Pancreas (tissue), 10 donors: ENCODE measurements around the gene VPS25. TPM values are rescaled to one million over a fixed set of nuclear protein-coding genes. Genes with fewer than 3 reads are reported as not detected.

Experiments used
- ATAC-seq, 4 donors: fragments of 200-7000 bp; cut with Tn5 transposase; one replicate each; pipeline versions ENCODE4 v1.8.0 to v1.9.1; 2020; ENCODE audit warnings: mild to moderate bottlenecking in 4 of 4, moderate library complexity in 4 of 4
- DNase-seq, 6 donors: peaks; one replicate each; pipeline ENCODE4 v3.0.0-alpha.2; 2020
- FAIRE-seq: peaks from 2 replicates; lab custom pipeline; 2012; peaks lifted over from hg19 to GRCh38; lab: Jason Lieb, UNC
- H3K27ac ChIP-seq, 4 donors: fragments of 200-600 bp; sonication (generic); 1 replicate in 3 of 4; 2 replicates in 1 of 4; pipeline versions ENCODE4 v1.5.0 to v1.8.0; 2020
- H3K27me3 ChIP-seq, 4 donors: fragments of 200-600 bp; one replicate each; pipeline ENCODE4 v1.8.0; 2021
- H3K36me3 ChIP-seq, 3 donors: fragments of 200-600 bp; sonication (generic) in 1 of 3; one replicate each; pipeline versions ENCODE4 v1.5.0 to v1.8.0; 2020 to 2021
- H3K4me1 ChIP-seq, 3 donors: fragments of 200-600 bp; one replicate each; pipeline ENCODE4 v1.8.0; 2021
- H3K4me3 ChIP-seq, 4 donors: fragments of 200-600 bp; sonication (generic) in 2 of 4; one replicate each; pipeline versions ENCODE4 v1.5.0 to v1.8.0; 2020 to 2021
- H3K9me3 ChIP-seq, 4 donors: fragments of 200-600 bp; one replicate each; pipeline ENCODE4 v1.8.0; 2021
- CTCF ChIP-seq, 4 donors: fragments of 200-600 bp; sonication (generic) in 3 of 4; IDR thresholded peaks; one replicate each; pipeline versions ENCODE4 v1.5.0 to v1.8.0; 2021; ENCODE audit warnings: antibody characterized with exemption in 4 of 4
- WGBS, 2 donors: extraction: QIAGEN DNeasy Blood & Tissue Kit; methylation state at CpG; one replicate each; pipeline ENCODE4 v1.1.7; 2013; 5-methylcytosine and 5-hydroxymethylcytosine counted together
- intact Hi-C, 3 donors: fragments of 100-400 bp; cut with DNase I; formaldehyde crosslinking; loops; one replicate each; pipeline versions ENCODE4 v1.11.1 to v1.14.2; 2022
- polyA plus RNA-seq, 2 donors: library from polyadenylated mRNA; stranded (reverse); fragments of 200-250 nt; gene quantifications; one replicate each; pipeline ENCODE4 v1.2.3, GENCODE V29; 2013
- total RNA-seq, 6 donors: library from RNA; stranded (reverse); fragmentation: NEBNext Ultra II Directional in 4 of 6; extraction: Animal tissue kit (Norgen Biotek cat#: 25700) in 4 of 6; gene quantifications; one replicate each; pipeline versions ENCODE4 v1.2.1 to v1.2.4, GENCODE V29; 2021 to 2023
- donor health status: healthy with polysubstance abuse.
- donor health status: DM: no; HTN: no; CAD: no; lungs with moderate emphysema.
- donor health status: DM: no; HTN: no; CAD: no.
- donor health status: control.
- donor health status: control.
- donor health status: Bipolar disorder and iron deficiency.
- donor health status: DM: yes; HTN: yes; CAD: no.
- donor health status: DM: no; HTN: no; CAD: no.
- donor health status: DM: no; HTN: no; CAD: no.
- donor health status: DM: yes; HTN: yes; CAD: no.

VPS25 gene
- total and polyA plus RNA-seq, 8 donors, result 18.1 to 46.9 (median 26.0) TPM

GRCh38 chr17:42804918-42805367 lies 31.7 kb downstream of the VPS25 start:
- 17 to 25% methylated on average over 1 of the region's 1 CpG for WGBS, 2 donors
- Histone ChIP-seq H3K27ac (peak overlapping the region; percentile 70 to 92 (median 85)), H3K36me3 (no peaks in the 10 kb centered on the region), H3K4me3 (no peak overlapping the region), H3K4me1 (peaks cover 23 to 28% (median 28%) of the 10 kb centered on the region in 3 donors), H3K9me3 (no peaks in the 10 kb centered on the region), H3K27me3 (no peaks in the 10 kb centered on the region)
- intact Hi-C loops, result no loop called here
- no peak for TF ChIP-seq CTCF (IDR thresholded peaks at IDR 0.05)
- peak in 4 of 6 donors; percentile 27 to 67 (median 54) for DNase-seq
- ATAC-seq, result peak; percentile 84 to 87 (median 86)
- no peak for FAIRE-seq

- H3K27me3 ChIP-seq, result no peaks in the 10 kb centered on the region
- no peak for TF ChIP-seq CTCF (IDR thresholded peaks at IDR 0.05)
- H3K4me3 ChIP-seq, result no peak overlapping the region
- DNase-seq (no peak), FAIRE-seq (no peak), ATAC-seq (no peak)
- H3K9me3 ChIP-seq, result no peaks in the 10 kb centered on the region
- H3K36me3 ChIP-seq, result peaks cover 0 to 7% (median 0%) of the 10 kb centered on the region in 3 donors
- 42 to 52% methylated on average over 1 of the region's 1 CpG for WGBS, 2 donors
- peaks cover 23 to 28% (median 28%) of the 10 kb centered on the region in 3 donors for H3K4me1 ChIP-seq
- intact Hi-C loops, result no loop called here
- peak overlapping the region in 3 of 4 donors; percentile 79 to 92 (median 91) for H3K27ac ChIP-seq
These were observed 33.0 kb downstream of the VPS25 start for GRCh38 chr17:42806249-42806648.

GRCh38 chr17:42809250-42809649 lies 36.0 kb downstream of the VPS25 start:
- WGBS, 2 donors, result 6 to 12% methylated on average over 3 of the region's 3 CpGs
- intact Hi-C loops, result no loop called here
- H3K27me3 ChIP-seq, result no peaks in the 10 kb centered on the region
- TF ChIP-seq CTCF (IDR thresholded peaks at IDR 0.05), result no peak
- peaks cover 10 to 17% (median 16%) of the 10 kb centered on the region in 3 donors for H3K4me1 ChIP-seq
- FAIRE-seq (no peak), DNase-seq (peak in 1 of 6 donors; percentile 43), ATAC-seq (peak; percentile 7 to 31 (median 20))
- peaks cover 0 to 31% (median 0%) of the 10 kb centered on the region in 3 donors for H3K36me3 ChIP-seq
- H3K4me3 ChIP-seq, result no peak overlapping the region
- H3K27ac ChIP-seq, result peak overlapping the region in 1 of 4 donors; percentile 38
- no peaks in the 10 kb centered on the region for H3K9me3 ChIP-seq

- H3K36me3 ChIP-seq, result peaks cover 0 to 76% (median 25%) of the 10 kb centered on the region in 3 donors
- DNase-seq, result no peak
- FAIRE-seq, result no peak
- no peak for ATAC-seq
- H3K9me3 ChIP-seq, result no peaks in the 10 kb centered on the region
- H3K27ac ChIP-seq, result no peak overlapping the region
- intact Hi-C loops, result no loop called here
- no peaks in the 10 kb centered on the region for H3K4me1 ChIP-seq
- H3K4me3 ChIP-seq, result no peak overlapping the region
- TF ChIP-seq CTCF (IDR thresholded peaks at IDR 0.05), result no peak
- 73 to 83% methylated on average over 8 of the region's 8 CpGs for WGBS, 2 donors
- no peaks in the 10 kb centered on the region for H3K27me3 ChIP-seq
These were observed 41.6 kb downstream of the VPS25 start for GRCh38 chr17:42814633-42815399.

- no peak for TF ChIP-seq CTCF (IDR thresholded peaks at IDR 0.05)
- 70 to 81% methylated on average over 1 of the region's 1 CpG for WGBS, 2 donors
- peaks cover 0 to 73% (median 25%) of the 10 kb centered on the region in 3 donors for H3K36me3 ChIP-seq
- intact Hi-C loops, result no loop called here
- FAIRE-seq (no peak), DNase-seq (no peak), ATAC-seq (no peak)
- H3K4me3 ChIP-seq, result no peak overlapping the region
- no peaks in the 10 kb centered on the region for H3K27me3 ChIP-seq
- H3K27ac ChIP-seq, result no peak overlapping the region
- peaks cover 0 to 6% (median 3%) of the 10 kb centered on the region in 3 donors for H3K4me1 ChIP-seq
- H3K9me3 ChIP-seq, result no peaks in the 10 kb centered on the region
These were observed 44.6 kb downstream of the VPS25 start for GRCh38 chr17:42817866-42818265.
